Activated T-cell treated with anti-CD3 and anti-CD28 coated beads, Interleukin-2, amount 50 U/mL, for 72 hours (primary cell): Measurements from ENCODE around the gene LMAN2. TPM values are rescaled to one million over a fixed set of nuclear protein-coding genes. Genes with fewer than 3 reads are reported as not detected.
"Not testable (repeated sequence)": the region's sequence is repeated elsewhere in the genome, so short reads cannot be mapped to it uniquely, and the experiment has no call there.

Source experiments
- ATAC-seq, 2 donors: fragments of 150-1000 bp; cut with Tn5 transposase; replicated peaks in 1 of 2; 2 replicates each; pipeline ENCODE4 v1.10.0; 2021; ENCODE audit warnings: moderate library complexity in 2 of 2, mild to moderate bottlenecking in 1 of 2
- DNase-seq, 2 donors: peaks; one replicate each; pipeline ENCODE4 v3.0.0; 2021 to 2022; ENCODE audit warnings: mixed read lengths in 1 of 2
- H3K27ac Mint-ChIP-seq: one replicate; pipeline ENCODE4 v1.8.0; 2022; ENCODE audit warnings: mild to moderate bottlenecking, moderate library complexity, mixed read lengths
- H3K27me3 Mint-ChIP-seq: one replicate; pipeline ENCODE4 v1.8.0; 2022; ENCODE audit warnings: low read depth, mixed read lengths
- H3K36me3 Mint-ChIP-seq, 2 donors: one replicate each; pipeline ENCODE4 v1.8.0; 2022; ENCODE audit warnings: mixed read lengths in 2 of 2, mild to moderate bottlenecking in 1 of 2; ENCODE audit not compliant: insufficient read depth in 2 of 2
- H3K4me1 Mint-ChIP-seq: one replicate; pipeline ENCODE4 v1.8.0; 2022; ENCODE audit warnings: low read depth, mixed read lengths
- H3K4me3 Mint-ChIP-seq, 2 donors: one replicate each; pipeline ENCODE4 v1.8.0; 2022; ENCODE audit warnings: mild to moderate bottlenecking in 2 of 2, mixed read lengths in 2 of 2, moderate library complexity in 2 of 2
- H3K9me3 Mint-ChIP-seq, 2 donors: one replicate each; pipeline ENCODE4 v1.8.0; 2022; ENCODE audit warnings: mixed read lengths in 2 of 2
- total RNA-seq, 2 donors: library from RNA; stranded (reverse); gene quantifications; one replicate each; pipeline ENCODE4 v1.2.3, GENCODE V29; 2022

Gene LMAN2
- total RNA-seq, 2 donors from 2014 or later = 115 to 124 TPM

DNA sequence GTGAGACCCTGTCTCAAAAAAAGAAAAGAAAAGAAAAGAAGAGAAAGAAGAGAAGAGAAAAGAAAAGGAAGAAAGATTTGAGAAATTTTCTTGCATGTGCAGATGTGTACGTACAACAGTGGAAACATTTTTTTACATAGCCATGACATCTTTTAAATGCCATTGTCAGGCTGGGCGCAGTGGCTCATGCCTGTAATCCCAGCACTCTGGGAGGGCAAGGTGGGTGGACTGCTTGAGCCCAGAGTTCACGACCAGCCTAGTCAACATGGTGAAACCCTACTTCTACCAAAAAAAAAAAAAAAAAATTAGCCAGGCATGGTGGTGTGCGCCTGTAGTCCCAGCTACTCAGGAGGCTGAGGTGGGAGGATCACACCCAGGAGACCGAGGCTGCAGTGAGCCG lies 6.6 kb downstream of the LMAN2 start:
- Mint-ChIP-seq H3K4me3 (no peak overlapping the region), H3K36me3 (peaks cover 7 to 33% of the 10 kb centered on the region in 2 donors), H3K4me1 (peaks cover 38% of the 10 kb centered on the region), H3K27me3 (no peaks in the 10 kb centered on the region), H3K9me3 (no peaks in the 10 kb centered on the region), H3K27ac (no peak overlapping the region)
- no peak for DNase-seq
- no peak for ATAC-seq

DNA sequence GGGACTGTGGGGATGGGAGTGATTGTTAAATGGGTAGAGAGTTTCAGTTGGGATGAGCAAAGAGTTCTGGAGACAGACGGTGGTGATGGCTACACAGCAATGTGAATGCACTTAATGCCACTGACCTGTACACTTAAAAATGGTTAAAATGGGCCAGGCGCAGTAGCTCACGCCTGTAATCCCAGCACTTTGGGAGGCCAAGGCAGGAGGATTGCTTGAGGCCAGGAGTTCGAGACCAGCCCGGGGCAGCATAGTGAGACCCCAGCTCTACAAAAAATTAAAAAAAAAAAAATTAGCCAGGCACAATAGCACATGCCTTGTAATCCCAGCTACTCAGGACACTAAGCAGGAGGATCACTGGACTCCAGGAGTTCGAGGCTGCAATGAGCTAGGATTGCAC lies 7.7 kb downstream of the LMAN2 start:
- ATAC-seq (no peak), DNase-seq (no peak)
- Mint-ChIP-seq H3K27ac (peak overlapping the region; percentile 15), H3K9me3 (no peaks in the 10 kb centered on the region), H3K4me3 (no peak overlapping the region), H3K27me3 (no peaks in the 10 kb centered on the region), H3K4me1 (peaks cover 35% of the 10 kb centered on the region), H3K36me3 (peaks cover 11 to 35% of the 10 kb centered on the region in 2 donors)

DNA sequence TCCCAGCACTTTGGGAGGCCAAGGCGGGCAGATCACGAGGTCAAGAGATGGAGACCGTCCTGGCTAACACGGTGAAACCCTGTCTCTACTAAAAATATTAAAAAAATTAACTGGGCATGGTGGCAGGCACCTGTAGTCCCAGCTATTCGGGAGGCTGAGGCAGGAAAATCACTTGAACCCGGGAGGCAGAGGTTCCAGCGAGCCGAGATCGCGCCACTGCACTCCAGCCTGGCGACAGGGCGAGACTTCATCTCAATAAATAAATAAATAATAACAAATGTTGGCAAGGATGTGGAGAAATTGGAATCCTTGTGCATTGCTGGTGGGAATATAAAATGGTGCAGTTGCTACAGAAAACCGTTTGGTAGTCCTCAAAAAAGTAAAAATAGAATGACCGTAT lies 8.5 kb downstream of the LMAN2 start:
- not testable (repeated sequence) for H3K27ac Mint-ChIP-seq, DNase-seq, H3K4me3 Mint-ChIP-seq, H3K9me3 Mint-ChIP-seq, H3K27me3 Mint-ChIP-seq, ATAC-seq
- H3K4me1 Mint-ChIP-seq = peaks cover 35% of the 10 kb centered on the region
- peaks cover 11 to 35% of the 10 kb centered on the region in 2 donors for H3K36me3 Mint-ChIP-seq

DNA sequence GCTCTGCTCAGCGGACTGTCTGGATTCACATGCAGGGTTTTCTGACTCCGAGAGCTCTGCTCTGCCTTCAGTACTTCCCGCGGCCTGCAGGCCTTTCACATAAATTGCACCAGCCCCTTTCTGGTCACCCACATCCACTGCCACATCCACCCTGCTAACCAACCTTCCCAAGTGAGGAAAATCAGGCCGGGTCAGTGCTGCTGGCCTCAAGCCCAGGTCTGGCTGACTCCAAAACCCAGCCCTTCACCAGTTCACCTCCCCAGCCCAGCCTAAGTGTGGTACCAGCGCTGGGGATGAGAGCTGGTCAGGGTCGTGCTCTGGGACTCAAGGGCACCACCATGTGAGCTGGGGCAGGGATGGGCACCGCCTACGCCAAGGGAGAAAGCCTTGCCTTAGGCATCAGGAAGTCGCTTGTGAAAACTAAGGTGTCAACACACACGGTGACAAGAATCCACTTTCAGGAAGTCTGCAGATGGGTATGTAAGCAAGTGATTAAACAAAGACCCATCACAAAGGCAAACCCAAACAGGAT lies 12.3 kb downstream of the LMAN2 start:
- no peaks in the 10 kb centered on the region for H3K9me3 Mint-ChIP-seq
- H3K4me1 Mint-ChIP-seq = peaks cover 30% of the 10 kb centered on the region
- H3K27me3 Mint-ChIP-seq = no peaks in the 10 kb centered on the region
- DNase-seq (no peak), ATAC-seq (no peak)
- no peak overlapping the region for H3K4me3 Mint-ChIP-seq
- peaks cover 10 to 35% of the 10 kb centered on the region in 2 donors for H3K36me3 Mint-ChIP-seq
- H3K27ac Mint-ChIP-seq = peak overlapping the region; percentile 89

DNA sequence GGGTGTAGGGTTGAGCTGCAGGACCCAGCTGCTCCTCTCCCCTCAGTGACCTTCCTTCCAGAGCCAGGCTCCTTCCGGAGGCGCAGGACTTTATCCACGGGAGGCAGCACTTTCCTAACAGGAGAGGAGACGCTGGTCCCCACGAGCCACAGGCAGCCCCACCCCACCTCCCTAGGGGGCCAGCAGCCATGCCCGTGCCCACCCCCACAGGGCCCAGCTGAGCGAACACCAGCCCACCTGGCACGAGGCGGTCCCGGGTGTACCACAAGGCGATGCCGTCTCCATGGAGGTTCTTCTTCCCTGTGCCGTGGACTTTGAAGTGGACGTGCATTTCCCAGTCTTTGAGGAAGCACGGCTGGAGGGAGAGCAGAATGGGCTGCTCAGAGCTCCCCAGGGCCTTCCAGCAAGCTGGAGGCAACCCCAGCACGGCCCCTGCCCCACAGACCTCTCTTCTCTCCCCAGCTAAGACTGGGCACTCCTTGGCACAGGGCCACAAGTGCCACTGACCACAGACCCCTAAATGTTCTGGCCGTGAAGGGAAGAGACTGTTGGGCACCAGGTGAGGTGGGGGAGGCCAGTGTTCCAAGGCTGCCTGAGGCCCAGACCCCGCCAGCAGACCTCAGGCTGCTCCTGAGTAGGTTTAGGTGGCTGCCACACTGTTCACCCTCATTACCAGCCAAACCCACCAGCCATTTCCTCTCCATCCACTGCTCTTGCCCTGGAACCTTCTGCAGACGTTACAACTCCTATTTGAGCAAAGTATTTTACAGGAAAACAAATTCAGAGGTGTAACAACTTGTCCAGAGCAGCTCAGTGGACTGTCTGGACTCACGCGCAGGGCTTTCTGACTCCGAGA lies 13.0 kb downstream of the LMAN2 start:
- peaks cover 25% of the 10 kb centered on the region for H3K4me1 Mint-ChIP-seq
- DNase-seq (no peak), ATAC-seq (no peak)
- H3K27me3 Mint-ChIP-seq = no peaks in the 10 kb centered on the region
- H3K4me3 Mint-ChIP-seq = no peak overlapping the region
- H3K9me3 Mint-ChIP-seq = no peaks in the 10 kb centered on the region
- no peak overlapping the region for H3K27ac Mint-ChIP-seq
- H3K36me3 Mint-ChIP-seq = peaks cover 9 to 36% of the 10 kb centered on the region in 2 donors

DNA sequence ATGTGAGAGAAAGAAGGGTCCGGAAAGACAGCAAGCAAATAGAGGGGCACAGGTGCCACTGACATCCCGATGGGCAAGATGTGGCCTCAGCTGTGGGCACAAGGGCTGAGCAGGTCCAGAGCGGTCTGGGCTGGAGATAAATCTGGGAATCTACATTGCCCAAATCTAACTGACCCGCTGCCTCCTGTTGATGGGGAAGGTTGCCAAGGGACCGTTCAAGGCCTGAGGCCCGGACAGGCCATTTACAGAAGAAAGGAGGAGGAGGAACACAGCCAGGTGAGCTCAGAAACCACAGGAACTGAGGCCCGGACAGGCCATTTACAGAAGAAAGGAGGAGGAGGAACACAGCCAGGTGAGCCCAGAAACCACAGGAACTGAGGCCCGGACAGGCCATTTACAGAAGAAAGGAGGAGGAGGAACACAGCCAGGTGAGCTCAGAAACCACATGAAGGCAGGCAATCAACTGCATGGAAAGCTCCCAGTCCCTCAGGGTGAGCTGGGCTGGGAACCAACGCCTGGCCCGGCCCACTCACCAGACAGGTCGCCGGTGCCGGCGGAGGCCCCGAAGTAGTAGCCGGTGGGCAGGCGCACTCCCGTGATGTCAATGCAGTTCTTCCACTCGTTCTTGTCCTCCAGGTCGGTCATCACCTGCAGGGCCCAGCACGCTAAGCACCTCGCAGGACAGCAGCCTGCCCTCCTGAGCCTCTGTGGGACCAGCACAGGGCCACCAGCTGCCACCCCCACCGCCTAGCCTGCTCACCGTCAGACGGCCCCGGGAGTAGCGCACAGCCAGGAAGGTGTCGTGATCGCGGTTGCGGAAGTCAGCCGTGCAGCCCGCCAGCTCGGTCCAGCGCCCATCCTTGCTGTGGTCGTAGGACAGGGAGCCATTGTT lies 14.6 kb downstream of the LMAN2 start:
- no peak for ATAC-seq
- Mint-ChIP-seq H3K36me3 (peaks cover 7 to 35% of the 10 kb centered on the region in 2 donors), H3K4me1 (peaks cover 28% of the 10 kb centered on the region), H3K4me3 (no peak overlapping the region), H3K27ac (no peak overlapping the region), H3K27me3 (no peaks in the 10 kb centered on the region), H3K9me3 (no peaks in the 10 kb centered on the region)
- DNase-seq = no peak

DNA sequence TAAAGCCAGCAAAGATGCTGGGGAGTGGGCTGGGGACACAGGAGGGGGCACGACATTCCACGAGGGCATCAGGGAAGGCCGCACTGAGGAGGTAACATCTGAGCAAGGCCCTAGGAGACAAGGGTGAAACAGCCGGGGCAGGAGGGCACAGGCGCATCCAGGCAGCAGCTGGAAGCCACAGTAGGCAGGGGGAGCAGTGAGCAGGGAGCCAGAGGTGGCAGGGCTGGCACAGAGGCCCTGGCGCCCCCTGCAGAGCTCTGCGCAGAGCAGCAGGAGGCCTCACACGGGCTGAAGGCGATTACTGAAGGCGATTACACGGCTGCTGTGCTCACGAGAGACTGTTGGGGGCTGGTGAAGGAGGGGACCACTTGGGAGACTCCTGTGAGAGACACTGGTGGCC lies 15.4 kb downstream of the LMAN2 start:
- peak; percentile 75 to 87 for ATAC-seq
- peak; percentile 40 to 63 for DNase-seq
- Mint-ChIP-seq H3K27me3 (no peaks in the 10 kb centered on the region), H3K4me3 (no peak overlapping the region), H3K27ac (no peak overlapping the region), H3K36me3 (peaks cover 5 to 31% of the 10 kb centered on the region in 2 donors), H3K4me1 (peaks cover 28% of the 10 kb centered on the region), H3K9me3 (no peaks in the 10 kb centered on the region)

DNA sequence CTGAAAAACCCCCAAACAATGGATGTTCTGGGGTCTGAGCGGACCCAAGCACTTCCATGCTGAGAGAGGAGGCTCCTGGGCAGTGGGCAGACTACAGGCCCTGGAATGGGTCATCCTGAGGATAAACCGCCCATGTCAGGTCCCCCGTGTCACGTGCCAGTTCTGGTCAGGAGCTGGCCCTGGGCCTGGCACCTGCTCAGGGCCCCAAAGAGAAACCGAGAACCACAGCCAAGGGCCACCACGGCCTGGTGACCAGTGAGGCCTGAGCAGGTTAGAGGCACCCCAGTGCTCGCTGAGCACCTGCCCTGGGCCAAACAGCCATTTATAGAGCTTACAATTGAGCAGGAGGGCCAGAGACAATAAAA lies 15.8 kb downstream of the LMAN2 start:
- Mint-ChIP-seq H3K4me3 (no peak overlapping the region), H3K4me1 (peaks cover 28% of the 10 kb centered on the region), H3K36me3 (peaks cover 5 to 31% of the 10 kb centered on the region in 2 donors), H3K27me3 (no peaks in the 10 kb centered on the region), H3K27ac (no peak overlapping the region), H3K9me3 (no peaks in the 10 kb centered on the region)
- ATAC-seq (no peak), DNase-seq (no peak)

DNA sequence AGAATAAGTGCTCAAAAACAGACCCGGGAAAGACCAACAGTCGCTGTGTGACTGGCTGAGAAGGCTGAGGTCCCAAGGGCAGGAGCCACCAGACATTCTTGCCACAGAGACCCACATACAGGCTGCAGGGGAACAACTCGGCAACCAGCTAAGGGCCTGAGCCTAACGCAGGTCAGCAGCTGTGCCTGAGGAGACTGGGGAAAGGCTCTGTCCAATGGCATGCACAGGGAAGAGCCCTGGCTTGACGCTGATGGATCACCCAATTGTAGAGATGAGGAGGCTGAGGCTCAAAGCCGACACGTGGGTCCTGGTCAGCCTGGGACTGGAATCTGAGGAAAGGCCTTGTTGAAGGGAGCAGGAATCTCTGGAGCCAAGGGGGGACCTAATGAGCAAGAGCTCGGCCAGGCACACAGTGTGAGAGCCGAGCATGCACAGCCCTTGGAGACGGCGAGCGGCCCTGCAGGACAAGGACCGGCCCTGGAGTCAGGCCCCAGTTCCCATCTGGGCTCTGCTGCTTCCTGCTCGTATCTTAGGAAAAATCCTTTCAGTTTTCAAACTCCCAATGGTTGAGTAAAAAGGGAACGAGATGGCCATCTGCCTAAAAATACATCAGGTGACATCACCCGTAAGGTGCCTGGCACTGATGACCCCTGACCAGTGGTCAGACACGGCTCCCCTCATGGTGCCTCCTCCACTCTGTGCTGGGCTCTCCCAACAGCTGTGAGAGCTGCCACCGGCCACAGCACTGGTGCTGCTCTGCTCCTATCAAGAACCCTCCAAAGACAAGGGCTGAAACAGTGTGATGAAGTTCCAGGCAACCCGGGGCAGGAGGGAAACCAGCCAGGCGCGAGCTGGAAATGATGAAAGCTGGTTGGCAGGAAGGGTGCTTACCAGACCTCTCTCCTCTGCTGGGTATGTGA lies 16.4 kb downstream of the LMAN2 start:
- Mint-ChIP-seq H3K4me3 (no peak overlapping the region), H3K9me3 (no peaks in the 10 kb centered on the region), H3K4me1 (peaks cover 23% of the 10 kb centered on the region), H3K36me3 (peaks cover 5 to 30% of the 10 kb centered on the region in 2 donors), H3K27me3 (no peaks in the 10 kb centered on the region), H3K27ac (no peak overlapping the region)
- ATAC-seq (no peak), DNase-seq (no peak)

DNA sequence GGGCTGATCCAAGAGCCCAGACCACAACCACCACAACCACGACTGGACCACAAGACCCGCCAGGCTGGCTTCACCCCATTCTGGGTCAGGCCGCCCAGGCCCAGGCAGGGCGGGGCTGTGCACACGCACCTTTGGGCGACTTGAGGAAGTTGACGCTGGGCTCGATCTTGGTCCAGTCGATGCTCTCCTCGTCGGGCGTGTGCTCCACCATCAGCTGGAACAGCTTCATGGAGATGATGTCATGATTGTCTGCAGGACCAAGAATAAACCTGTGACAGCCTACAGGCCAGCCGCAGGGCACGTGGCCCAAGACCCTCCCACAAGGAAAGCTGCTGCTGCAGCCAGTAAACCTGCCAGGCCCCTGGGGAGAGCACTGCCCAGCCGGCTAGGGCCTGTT lies 17.3 kb downstream of the LMAN2 start:
- Mint-ChIP-seq H3K4me3 (no peak overlapping the region), H3K36me3 (peaks cover 0 to 24% of the 10 kb centered on the region in 2 donors), H3K4me1 (peaks cover 14% of the 10 kb centered on the region)

DNA sequence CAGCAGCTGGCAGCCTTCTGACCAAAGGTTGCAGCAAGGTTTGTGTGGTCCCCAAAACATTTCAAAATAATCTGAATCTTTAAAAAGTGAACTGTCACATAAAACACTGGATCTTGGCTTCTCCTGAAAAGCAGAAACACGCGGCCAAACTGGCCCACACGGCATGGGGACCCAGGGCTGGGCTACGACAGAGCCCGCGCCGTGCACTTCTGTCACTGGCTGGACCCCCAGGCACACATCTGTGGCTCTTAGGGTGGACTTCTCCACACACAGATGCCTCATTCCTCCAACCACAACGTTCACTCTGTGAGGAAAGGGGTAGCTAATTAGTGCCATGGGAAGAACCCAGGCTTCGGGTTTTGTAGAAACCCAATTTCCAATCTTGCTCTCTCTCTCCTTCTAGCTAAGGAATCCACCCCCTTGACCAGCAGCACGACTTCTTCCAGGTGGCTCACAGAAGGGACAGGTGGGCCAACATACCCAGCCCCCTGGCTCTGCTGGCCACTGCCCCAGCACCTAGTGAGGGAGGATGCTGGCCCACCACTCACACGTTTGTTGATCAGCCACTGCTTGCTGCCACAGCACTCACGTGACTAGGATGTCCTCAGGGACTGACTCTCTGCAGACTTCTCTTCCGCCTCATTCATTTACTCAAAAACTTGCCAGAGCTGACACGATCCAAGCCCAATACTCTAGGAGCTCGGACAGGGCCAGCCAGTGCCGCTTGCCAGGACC lies 17.9 kb downstream of the LMAN2 start:
- H3K4me3 Mint-ChIP-seq = no peak overlapping the region
- H3K27ac Mint-ChIP-seq = no peak overlapping the region
- no peaks in the 10 kb centered on the region for H3K27me3 Mint-ChIP-seq
- peaks cover 17% of the 10 kb centered on the region for H3K4me1 Mint-ChIP-seq
- DNase-seq (no peak), ATAC-seq (no peak)
- no peaks in the 10 kb centered on the region for H3K9me3 Mint-ChIP-seq
- H3K36me3 Mint-ChIP-seq = peaks cover 0 to 24% of the 10 kb centered on the region in 2 donors

More for the DNA sequence above, 17.3 kb downstream of the LMAN2 start:
- no peaks in the 10 kb centered on the region for H3K27me3 Mint-ChIP-seq
- DNase-seq (no peak), ATAC-seq (no peak)
- no peak overlapping the region for H3K27ac Mint-ChIP-seq
- H3K9me3 Mint-ChIP-seq = no peaks in the 10 kb centered on the region

DNA sequence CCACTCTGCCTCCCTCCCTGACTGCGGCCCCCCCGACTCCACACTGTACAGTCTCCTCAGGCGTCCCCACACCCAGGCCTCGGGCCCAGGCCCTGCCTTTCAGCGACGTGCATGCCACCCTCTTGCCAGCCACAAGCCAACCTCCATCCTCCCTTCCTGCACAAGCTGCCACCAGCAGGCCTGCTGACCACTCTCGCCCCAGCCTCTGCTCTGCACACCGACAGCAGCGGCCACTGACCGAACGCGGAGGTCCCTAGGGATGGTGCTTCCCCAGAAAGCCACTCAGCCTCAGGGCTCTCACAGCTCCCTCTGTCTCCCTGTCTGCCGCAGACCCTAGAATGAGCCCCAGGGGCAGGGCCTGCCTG lies 18.6 kb downstream of the LMAN2 start:
- no peak for ATAC-seq
- H3K4me3 Mint-ChIP-seq = no peak overlapping the region
- no peak for DNase-seq
- H3K36me3 Mint-ChIP-seq = peaks cover 0 to 24% of the 10 kb centered on the region in 2 donors
- no peaks in the 10 kb centered on the region for H3K9me3 Mint-ChIP-seq
- H3K4me1 Mint-ChIP-seq = peaks cover 24% of the 10 kb centered on the region
- no peaks in the 10 kb centered on the region for H3K27me3 Mint-ChIP-seq
- no peak overlapping the region for H3K27ac Mint-ChIP-seq
